Chondrocyte (in vitro differentiated cells): ENCODE results near the gene ZDHHC11B. TPM values are rescaled to one million over a fixed set of nuclear protein-coding genes. Genes with fewer than 3 reads are reported as not detected.
"Not testable (repeated sequence)": the region's sequence is repeated elsewhere in the genome, so short reads cannot be mapped to it uniquely, and the experiment has no call there.

ENCODE experiments used
- DNase-seq: peaks from one replicate; pipeline ENCODE4 v3.0.0; 2021; ENCODE audit warnings: mixed read lengths, low spot score
- H3K27ac Mint-ChIP-seq: one replicate; pipeline ENCODE4 v1.8.0; 2021; ENCODE audit warnings: mild to moderate bottlenecking, moderate library complexity, mixed read lengths; ENCODE audit not compliant: unreplicated experiment
- H3K27me3 Mint-ChIP-seq: 2 replicates; pipeline ENCODE4 v1.8.0; 2021; ENCODE audit warnings: low read depth, mixed read lengths
- H3K36me3 Mint-ChIP-seq: 2 replicates; pipeline ENCODE4 v1.8.0; 2021; ENCODE audit warnings: low read depth, mixed read lengths
- H3K4me1 Mint-ChIP-seq: 2 replicates; pipeline ENCODE4 v1.8.0; 2021; ENCODE audit warnings: low read depth, mild to moderate bottlenecking, mixed read lengths
- H3K4me3 Mint-ChIP-seq: one replicate; pipeline ENCODE4 v1.8.0; 2021; ENCODE audit warnings: mild to moderate bottlenecking, moderate library complexity, mixed read lengths; ENCODE audit not compliant: unreplicated experiment
- H3K9me3 Mint-ChIP-seq: 2 replicates; pipeline ENCODE4 v1.8.0; 2021; ENCODE audit warnings: low read depth, mixed read lengths
- CTCF ChIP-seq: fragments of 200-600 bp; sonication (generic); IDR thresholded peaks from 2 replicates; pipeline ENCODE4 v1.5.0; 2021; ENCODE audit warnings: antibody characterized with exemption, mild to moderate bottlenecking, moderate library complexity
- total RNA-seq: library from RNA; stranded (reverse); gene quantifications from 3 replicates; pipeline ENCODE4 v1.2.1, GENCODE V29; 2021

Gene ZDHHC11B
- total RNA-seq, 1 donor from 2014 or later = 0.17 TPM

GRCh38 chr5:729225-729624 lies 55.3 kb downstream of the ZDHHC11B start:
- H3K36me3 Mint-ChIP-seq, DNase-seq, H3K9me3 Mint-ChIP-seq, H3K4me3 Mint-ChIP-seq, H3K27ac Mint-ChIP-seq, H3K4me1 Mint-ChIP-seq: not testable (repeated sequence)
- peaks cover 31% of the 10 kb centered on the region for H3K27me3 Mint-ChIP-seq

- H3K36me3 Mint-ChIP-seq, DNase-seq, H3K27ac Mint-ChIP-seq, H3K4me1 Mint-ChIP-seq, H3K9me3 Mint-ChIP-seq, H3K4me3 Mint-ChIP-seq: not testable (repeated sequence)
- H3K27me3 Mint-ChIP-seq = peaks cover 20% of the 10 kb centered on the region
- peak; percentile 8 for TF ChIP-seq CTCF
These were observed 57.4 kb downstream of the ZDHHC11B start for GRCh38 chr5:727087-727486.

GRCh38 chr5:723865-724264 lies 60.7 kb downstream of the ZDHHC11B start:
- H3K9me3 Mint-ChIP-seq = peaks cover 13% of the 10 kb centered on the region
- H3K36me3 Mint-ChIP-seq, H3K27ac Mint-ChIP-seq, DNase-seq, H3K4me3 Mint-ChIP-seq, H3K4me1 Mint-ChIP-seq: not testable (repeated sequence)
- peaks cover 32% of the 10 kb centered on the region for H3K27me3 Mint-ChIP-seq

GRCh38 chr5:723309-723708 lies 61.2 kb downstream of the ZDHHC11B start:
- Mint-ChIP-seq H3K27me3 (peaks cover 35% of the 10 kb centered on the region), H3K9me3 (peaks cover 18% of the 10 kb centered on the region)
- not testable (repeated sequence) for H3K27ac Mint-ChIP-seq, DNase-seq, H3K4me1 Mint-ChIP-seq, H3K4me3 Mint-ChIP-seq, H3K36me3 Mint-ChIP-seq

- not testable (repeated sequence) for H3K27ac Mint-ChIP-seq, H3K4me1 Mint-ChIP-seq, H3K36me3 Mint-ChIP-seq, H3K4me3 Mint-ChIP-seq, DNase-seq
- peaks cover 47% of the 10 kb centered on the region for H3K27me3 Mint-ChIP-seq
- peaks cover 21% of the 10 kb centered on the region for H3K9me3 Mint-ChIP-seq
These were observed 65.2 kb downstream of the ZDHHC11B start for GRCh38 chr5:719379-719778.

GRCh38 chr5:717143-717542 lies 67.4 kb downstream of the ZDHHC11B start:
- Mint-ChIP-seq H3K9me3 (peaks cover 21% of the 10 kb centered on the region), H3K4me1 (peaks cover 5% of the 10 kb centered on the region), H3K27ac (no peak overlapping the region), H3K36me3 (peaks cover 3% of the 10 kb centered on the region), H3K4me3 (no peak overlapping the region), H3K27me3 (peaks cover 46% of the 10 kb centered on the region)
- DNase-seq = no peak
- TF ChIP-seq CTCF = no peak

GRCh38 chr5:716740-717139 lies 67.8 kb downstream of the ZDHHC11B start:
- Mint-ChIP-seq H3K27me3 (peaks cover 43% of the 10 kb centered on the region), H3K9me3 (peaks cover 21% of the 10 kb centered on the region)
- H3K4me1 Mint-ChIP-seq, H3K27ac Mint-ChIP-seq, DNase-seq, H3K36me3 Mint-ChIP-seq, H3K4me3 Mint-ChIP-seq: not testable (repeated sequence)

- H3K27ac Mint-ChIP-seq, H3K36me3 Mint-ChIP-seq, H3K4me3 Mint-ChIP-seq, DNase-seq, H3K4me1 Mint-ChIP-seq: not testable (repeated sequence)
- Mint-ChIP-seq H3K9me3 (peaks cover 21% of the 10 kb centered on the region), H3K27me3 (peaks cover 35% of the 10 kb centered on the region)
These were observed 68.9 kb downstream of the ZDHHC11B start for GRCh38 chr5:715636-716035.

GRCh38 chr5:714215-715118 lies 70.1 kb downstream of the ZDHHC11B start:
- Mint-ChIP-seq H3K27me3 (peaks cover 28% of the 10 kb centered on the region), H3K9me3 (peaks cover 16% of the 10 kb centered on the region)
- not testable (repeated sequence) for H3K4me1 Mint-ChIP-seq, H3K4me3 Mint-ChIP-seq, H3K36me3 Mint-ChIP-seq, H3K27ac Mint-ChIP-seq, DNase-seq

- not testable (repeated sequence) for H3K9me3 Mint-ChIP-seq, DNase-seq, H3K4me1 Mint-ChIP-seq, H3K36me3 Mint-ChIP-seq, H3K4me3 Mint-ChIP-seq, H3K27ac Mint-ChIP-seq
- H3K27me3 Mint-ChIP-seq = peaks cover 23% of the 10 kb centered on the region
These were observed 70.8 kb downstream of the ZDHHC11B start for GRCh38 chr5:713686-714085.

GRCh38 chr5:708848-709517 lies 75.5 kb downstream of the ZDHHC11B start:
- not testable (repeated sequence) for H3K36me3 Mint-ChIP-seq, H3K27ac Mint-ChIP-seq, H3K4me1 Mint-ChIP-seq, H3K9me3 Mint-ChIP-seq, H3K27me3 Mint-ChIP-seq, H3K4me3 Mint-ChIP-seq, DNase-seq
